ENCODE data around the gene EDEM1. TPM values are rescaled to one million over a fixed set of nuclear protein-coding genes. Genes with fewer than 3 reads are reported as not detected.
"Not testable (repeated sequence)": the region's sequence is repeated elsewhere in the genome, so short reads cannot be mapped to it uniquely, and the experiment has no call there.

EDEM1 gene
- total and polyA plus RNA-seq, 4 donors, result 12.8 to 132 (median 54.3) TPM

GRCh38 chr3:5238545-5238944, 51.0 kb downstream of the EDEM1 start:
- Histone ChIP-seq H3K9me3 (ENCODE audit: control insufficient read depth in 4 of 4, insufficient read depth in 3 of 4, low read length in 3 of 4) (peaks cover 0 to 2% (median 0%) of the 10 kb centered on the region in 4 donors), H3K4me3 (no peak overlapping the region), H3K27ac (ENCODE audit: low read depth in 1 of 2, low read length in 1 of 2) (no peak overlapping the region), H3K4me1 (ENCODE audit: control insufficient read depth in 5 of 5, insufficient read depth in 5 of 5, low read length in 5 of 5) (no peaks in the 10 kb centered on the region), H3K9ac (ENCODE audit: insufficient read depth in 1 of 2, low read length in 2 of 2) (no peak overlapping the region), H3K27me3 (ENCODE audit: control insufficient read depth in 3 of 3, insufficient read depth in 3 of 3, low read length in 2 of 3) (no peaks in the 10 kb centered on the region), H3K36me3 (ENCODE audit: control insufficient read depth in 4 of 4, insufficient read depth in 4 of 4, low read length in 4 of 4) (no peaks in the 10 kb centered on the region)
- DNase-seq (no peak), ATAC-seq (ENCODE audit: insufficient read depth, low FRiP score) (no peak)
- TF ChIP-seq CTCF (IDR thresholded peaks at IDR 0.05; ENCODE audit: control extremely low read depth, extremely low read depth), result no peak
- 61 to 78% methylated on average over 5 of the region's 5 CpGs for WGBS, 2 donors

GRCh38 chr3:5239602-5240001, 52.1 kb downstream of the EDEM1 start:
- H3K9me3 ChIP-seq (ENCODE audit: control insufficient read depth in 4 of 4, insufficient read depth in 3 of 4, low read length in 3 of 4), result peaks cover 0 to 2% (median 0%) of the 10 kb centered on the region in 4 donors
- no peak overlapping the region for H3K4me3 ChIP-seq
- no peak for ATAC-seq (ENCODE audit: insufficient read depth, low FRiP score)

GRCh38 chr3:5240740-5241139, 53.2 kb downstream of the EDEM1 start:
- H3K4me3 ChIP-seq, result no peak overlapping the region
- no peaks in the 10 kb centered on the region for H3K27me3 ChIP-seq (ENCODE audit: control insufficient read depth in 3 of 3, insufficient read depth in 3 of 3, low read length in 2 of 3)
- H3K27ac ChIP-seq (ENCODE audit: low read depth in 1 of 2, low read length in 1 of 2), result no peak overlapping the region
- DNase-seq (no peak), ATAC-seq (ENCODE audit: insufficient read depth, low FRiP score) (no peak)
- 83 to 85% methylated on average over 1 of the region's 1 CpG for WGBS, 2 donors
- H3K9ac ChIP-seq (ENCODE audit: insufficient read depth in 1 of 2, low read length in 2 of 2), result no peak overlapping the region
- no peaks in the 10 kb centered on the region for H3K4me1 ChIP-seq (ENCODE audit: control insufficient read depth in 5 of 5, insufficient read depth in 5 of 5, low read length in 5 of 5)
- no peak for TF ChIP-seq CTCF (IDR thresholded peaks at IDR 0.05; ENCODE audit: control extremely low read depth, extremely low read depth)
- H3K9me3 ChIP-seq (ENCODE audit: control insufficient read depth in 4 of 4, insufficient read depth in 3 of 4, low read length in 3 of 4), result peaks cover 0 to 3% (median 0%) of the 10 kb centered on the region in 4 donors
- no peaks in the 10 kb centered on the region for H3K36me3 ChIP-seq (ENCODE audit: control insufficient read depth in 4 of 4, insufficient read depth in 4 of 4, low read length in 4 of 4)

More at GRCh38 chr3:5239602-5240001, 52.1 kb downstream of the EDEM1 start:
- no peak for TF ChIP-seq CTCF (IDR thresholded peaks at IDR 0.05; ENCODE audit: control extremely low read depth, extremely low read depth)
- Histone ChIP-seq H3K27ac (ENCODE audit: low read depth in 1 of 2, low read length in 1 of 2) (no peak overlapping the region), H3K36me3 (ENCODE audit: control insufficient read depth in 4 of 4, insufficient read depth in 4 of 4, low read length in 4 of 4) (no peaks in the 10 kb centered on the region), H3K27me3 (ENCODE audit: control insufficient read depth in 3 of 3, insufficient read depth in 3 of 3, low read length in 2 of 3) (no peaks in the 10 kb centered on the region), H3K9ac (ENCODE audit: insufficient read depth in 1 of 2, low read length in 2 of 2) (no peak overlapping the region), H3K4me1 (ENCODE audit: control insufficient read depth in 5 of 5, insufficient read depth in 5 of 5, low read length in 5 of 5) (no peaks in the 10 kb centered on the region)
- WGBS, 2 donors, result 49 to 63% methylated on average over 4 of the region's 4 CpGs
- no peak for DNase-seq

GRCh38 chr3:5242785-5243184, 55.3 kb downstream of the EDEM1 start:
- not testable (repeated sequence) for H3K36me3 ChIP-seq (ENCODE audit: control insufficient read depth in 4 of 4, insufficient read depth in 4 of 4, low read length in 4 of 4); H3K27me3 ChIP-seq (ENCODE audit: control insufficient read depth in 3 of 3, insufficient read depth in 3 of 3, low read length in 2 of 3); H3K27ac ChIP-seq (ENCODE audit: low read depth in 1 of 2, low read length in 1 of 2); ATAC-seq (ENCODE audit: insufficient read depth, low FRiP score); H3K4me1 ChIP-seq (ENCODE audit: control insufficient read depth in 5 of 5, insufficient read depth in 5 of 5, low read length in 5 of 5); DNase-seq; H3K9me3 ChIP-seq (ENCODE audit: control insufficient read depth in 4 of 4, insufficient read depth in 3 of 4, low read length in 3 of 4); H3K9ac ChIP-seq (ENCODE audit: insufficient read depth in 1 of 2, low read length in 2 of 2); H3K4me3 ChIP-seq
- WGBS, 2 donors, result 83 to 88% methylated on average over 20 to 23 of the region's 23 CpGs
